GM19240 (cell line): ENCODE measurements around the gene ELOVL5.
"Not testable (repeated sequence)": the region's sequence is repeated elsewhere in the genome, so short reads cannot be mapped to it uniquely, and the experiment has no call there.

Experiments
- DNase-seq: peaks from one replicate; pipeline ENCODE4 v3.0.0; 2011; ENCODE audit warnings: low spot score; ENCODE audit not compliant: insufficient read length

ELOVL5 gene

GRCh38 chr6:53359095-53359842 is 10.5 kb upstream of the ELOVL5 start:
- DNase-seq, result peak; percentile 93

- DNase-seq, result no peak
These were observed 9.8 kb upstream of the ELOVL5 start for GRCh38 chr6:53358440-53359094.

DNA sequence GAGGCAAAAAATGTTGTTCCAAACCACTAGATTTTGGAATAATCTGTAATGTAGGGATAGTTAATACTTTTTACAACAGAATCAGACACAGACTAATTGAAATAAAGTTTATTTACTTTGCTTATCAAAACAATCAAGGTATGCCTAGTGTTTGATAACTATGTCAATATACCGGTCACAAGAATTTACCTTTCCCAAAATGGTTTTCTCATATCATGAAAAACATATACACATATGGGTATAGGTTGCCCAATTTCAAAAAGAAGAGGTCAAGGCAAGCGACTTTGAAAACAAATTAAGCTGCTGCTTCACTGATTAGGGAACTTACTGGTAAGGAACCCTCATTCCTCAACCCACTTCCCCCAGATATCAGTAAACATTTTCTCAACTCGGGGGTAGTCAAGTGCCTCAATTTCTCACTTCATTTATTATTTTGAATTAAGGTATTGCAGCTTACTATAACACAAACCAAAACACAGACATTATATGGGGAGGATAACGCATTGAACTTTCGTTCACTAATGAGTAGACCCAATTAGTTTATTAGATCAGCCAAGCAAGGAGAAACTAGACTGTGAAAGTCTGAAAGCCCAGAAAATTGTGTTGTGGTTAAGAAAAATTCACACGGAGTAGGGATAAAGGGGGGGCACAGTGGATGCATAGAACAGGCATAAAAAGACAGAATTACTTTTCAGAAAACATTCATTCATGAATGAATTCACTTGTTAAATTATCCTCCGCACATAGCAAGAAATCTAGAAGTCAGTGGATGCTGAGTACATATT is 9.0 kb upstream of the ELOVL5 start:
- DNase-seq, result no peak

GRCh38 chr6:53353624-53354023 is 4.9 kb upstream of the ELOVL5 start:
- DNase-seq, result no peak

DNA sequence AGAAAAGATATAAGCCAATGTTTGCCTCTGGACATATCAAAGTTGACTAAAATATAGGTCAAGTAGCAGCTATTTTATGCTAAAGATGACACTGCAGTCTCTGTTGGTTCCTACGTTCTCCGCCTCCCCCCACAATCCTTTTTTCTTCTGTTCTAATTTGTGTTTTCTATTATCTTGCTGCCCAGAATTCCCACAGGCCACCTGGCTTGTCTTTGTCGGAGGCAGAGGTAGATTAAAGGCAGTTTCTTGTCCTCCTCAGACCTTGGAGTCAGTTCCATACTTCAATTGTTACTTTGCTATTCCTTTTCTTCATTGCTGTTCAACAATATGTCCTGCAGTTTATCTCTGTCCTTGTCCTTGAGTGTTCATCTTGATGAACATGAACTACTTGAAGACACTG is 3.6 kb upstream of the ELOVL5 start:
- no peak for DNase-seq

DNA sequence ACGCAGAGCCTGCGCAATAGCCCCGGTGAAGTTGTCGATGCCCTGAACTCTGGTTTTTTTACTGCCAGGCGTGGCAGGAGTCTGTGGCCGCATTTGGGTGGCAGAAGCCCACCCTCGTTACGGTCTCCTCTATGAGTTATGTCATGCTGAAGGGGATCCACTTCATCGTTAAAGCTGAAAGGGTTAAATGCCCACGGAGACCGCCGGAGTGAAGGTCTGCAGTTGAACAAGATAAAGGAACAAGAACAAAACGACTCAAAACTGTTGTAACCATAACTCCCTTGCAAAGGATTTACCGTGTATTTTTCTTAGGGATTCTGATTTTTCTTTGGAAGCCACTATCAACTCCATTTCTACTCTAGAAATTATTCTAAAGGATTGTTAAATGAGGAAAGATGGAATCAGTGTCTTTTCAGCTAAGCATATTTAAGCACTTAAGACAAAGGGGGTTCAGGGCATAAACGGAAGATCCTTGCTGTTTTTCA is 501 bp upstream of the ELOVL5 start:
- DNase-seq, result no peak

DNA sequence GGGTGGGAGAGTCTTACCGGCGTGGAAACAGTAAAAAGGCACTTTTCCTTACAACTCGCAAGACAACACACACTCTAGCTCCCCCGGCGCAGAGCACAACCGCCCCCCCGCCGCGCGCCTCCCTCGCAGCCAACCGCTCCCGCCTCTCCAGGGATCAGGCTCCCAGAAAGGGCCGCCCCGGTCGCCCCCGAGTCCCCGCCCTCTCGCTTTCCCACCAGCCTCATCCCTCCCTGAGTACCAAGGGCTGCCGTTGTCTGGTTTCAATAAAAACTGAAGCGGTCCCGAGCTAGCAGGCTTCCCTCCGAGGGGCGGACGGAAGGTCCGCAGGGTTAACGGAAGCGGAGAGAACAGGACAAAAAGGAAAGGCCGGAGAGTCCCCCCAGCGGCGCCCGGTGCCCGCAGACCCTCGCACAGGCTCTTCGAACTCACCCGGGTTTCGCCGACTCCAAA is 804 bp downstream of the ELOVL5 start:
- no peak for DNase-seq

- DNase-seq, result no peak
These were observed 1.4 kb downstream of the ELOVL5 start for GRCh38 chr6:53347250-53347920.

- not testable (repeated sequence) for DNase-seq
These were observed 2.7 kb downstream of the ELOVL5 start for GRCh38 chr6:53346049-53346448.

DNA sequence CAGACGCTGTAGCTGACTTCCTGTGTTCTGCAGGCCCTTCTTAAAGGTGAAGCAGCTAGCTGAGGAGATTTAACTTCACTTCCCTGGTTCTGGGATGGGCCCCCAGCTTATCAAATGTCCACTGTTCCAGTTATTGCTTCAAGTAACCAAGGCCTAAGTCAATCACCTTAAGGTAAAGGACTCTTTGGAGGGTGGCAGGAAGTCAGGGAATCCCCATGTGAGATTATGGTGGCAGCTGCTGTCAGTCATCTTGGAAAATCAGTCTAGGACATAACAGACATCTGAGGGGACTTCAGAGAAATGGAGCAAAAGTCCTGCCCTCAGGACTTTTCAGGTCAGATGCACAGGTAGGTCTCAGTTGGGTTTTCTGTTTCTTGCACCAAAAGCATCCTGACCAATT is 3.8 kb downstream of the ELOVL5 start:
- DNase-seq, result no peak

DNA sequence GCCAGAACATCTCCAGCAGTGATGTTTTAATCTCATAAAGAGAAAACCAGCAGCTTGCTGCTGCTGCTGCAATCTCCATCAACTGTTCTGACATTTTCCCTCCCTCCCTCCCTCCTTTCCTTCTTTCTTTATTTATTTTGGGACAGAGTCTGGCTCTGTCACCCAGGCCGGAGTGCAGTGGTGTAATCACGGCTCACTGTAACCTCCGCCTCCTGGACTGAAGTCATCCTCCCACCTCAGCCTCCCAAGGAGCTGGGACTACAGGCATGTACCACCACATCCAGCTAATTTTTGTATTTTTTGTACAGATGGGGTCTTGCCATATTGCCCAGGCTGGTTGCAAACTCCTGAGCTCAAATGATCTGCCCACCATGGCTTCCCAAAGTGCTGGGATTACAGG is 5.7 kb downstream of the ELOVL5 start:
- DNase-seq, result no peak

DNA sequence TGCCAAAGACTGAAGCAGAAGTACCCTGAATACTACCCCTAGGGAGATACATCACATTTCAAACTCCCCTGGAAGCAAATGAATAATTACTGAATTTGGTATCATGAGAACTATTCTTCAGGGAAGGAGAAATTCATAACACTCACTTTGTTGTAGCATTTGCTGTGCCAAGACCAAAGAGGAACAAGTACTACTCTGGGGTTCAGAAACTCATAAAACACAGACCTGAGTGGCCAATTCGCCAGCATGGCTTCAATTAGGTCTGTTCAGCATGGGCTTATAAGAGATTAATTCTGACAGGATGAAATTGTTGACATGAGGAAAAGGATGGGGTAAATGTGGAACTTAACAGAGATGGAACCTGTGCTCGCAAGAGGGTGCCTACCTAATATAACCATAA is 6.5 kb downstream of the ELOVL5 start:
- no peak for DNase-seq

DNA sequence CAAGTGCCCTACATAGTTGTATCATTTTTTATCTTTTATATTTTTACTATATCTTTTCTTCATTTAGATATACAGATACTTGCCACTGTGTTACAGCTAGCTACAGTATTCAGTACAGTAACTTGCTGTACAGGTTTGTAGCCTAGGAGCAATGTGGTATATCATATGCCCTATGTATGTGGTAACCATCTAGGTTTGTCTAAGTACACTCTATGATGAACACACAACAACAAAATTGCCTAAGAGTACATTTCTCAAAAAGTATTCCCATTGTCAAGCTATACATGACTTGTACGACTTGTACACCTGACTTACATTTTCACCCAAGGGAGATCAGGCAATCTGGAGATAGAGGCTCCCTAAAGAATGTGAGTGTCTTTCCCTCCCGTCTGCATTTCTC is 8.2 kb downstream of the ELOVL5 start:
- DNase-seq, result no peak

- DNase-seq, result no peak
These were observed 9.3 kb downstream of the ELOVL5 start for GRCh38 chr6:53339424-53339823.

- DNase-seq, result no peak
These were observed 10.4 kb downstream of the ELOVL5 start for GRCh38 chr6:53338304-53338703.

DNA sequence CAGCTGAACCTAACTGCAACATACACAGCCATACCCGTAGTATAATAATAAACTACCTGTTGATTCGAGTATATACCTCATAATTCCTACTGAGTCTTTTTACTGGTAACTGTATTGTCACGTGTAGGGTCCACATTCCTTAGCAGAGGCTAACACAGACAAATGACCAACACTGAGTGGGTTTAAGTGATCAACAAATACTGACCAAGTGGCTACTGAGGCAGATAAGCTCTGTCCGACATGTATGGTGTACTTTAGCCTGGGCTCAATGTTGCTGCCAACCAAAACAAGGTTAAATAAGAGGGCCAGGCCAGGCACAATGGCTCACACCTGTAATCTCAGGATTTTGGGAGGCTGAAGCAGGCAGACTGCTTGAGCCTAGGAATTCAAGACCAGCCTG is 12.7 kb downstream of the ELOVL5 start:
- no peak for DNase-seq

DNA sequence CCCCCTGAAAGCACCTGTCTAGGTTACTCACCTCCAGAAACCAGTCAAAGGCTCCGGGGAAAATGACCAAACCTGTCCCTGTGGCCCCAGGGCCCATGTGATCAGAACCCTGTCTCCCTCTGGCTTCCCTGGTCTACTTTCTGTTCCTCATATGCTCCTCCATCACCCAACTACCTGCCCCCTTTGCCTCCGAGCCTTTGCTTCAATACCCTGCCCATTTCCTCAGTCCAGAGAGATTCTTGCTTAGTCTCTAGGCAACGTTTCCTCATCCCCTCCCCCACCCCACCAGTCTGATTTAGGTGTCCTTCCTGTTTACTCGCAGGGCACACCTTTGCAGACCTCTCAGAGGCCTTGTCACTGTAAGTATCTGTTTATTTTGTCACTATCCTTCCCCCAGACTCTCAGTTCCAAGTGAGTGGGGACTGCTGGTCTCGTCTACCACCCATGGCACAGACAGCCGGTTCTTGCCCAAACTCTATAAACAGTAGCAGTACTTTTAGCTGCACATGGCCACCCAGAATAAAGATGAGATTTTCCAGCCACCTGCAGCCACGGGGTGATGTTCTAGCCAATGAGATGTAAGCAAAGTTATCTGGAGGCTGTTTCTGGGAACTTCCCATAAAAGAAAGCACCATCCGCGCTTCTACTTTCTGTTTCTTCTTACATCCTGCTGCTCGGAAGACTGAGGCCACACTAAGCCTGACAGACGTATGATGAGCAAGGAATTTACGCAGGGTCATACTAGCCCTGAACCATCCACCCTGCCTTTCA is 13.3 kb downstream of the ELOVL5 start:
- peak; percentile 33 for DNase-seq

DNA sequence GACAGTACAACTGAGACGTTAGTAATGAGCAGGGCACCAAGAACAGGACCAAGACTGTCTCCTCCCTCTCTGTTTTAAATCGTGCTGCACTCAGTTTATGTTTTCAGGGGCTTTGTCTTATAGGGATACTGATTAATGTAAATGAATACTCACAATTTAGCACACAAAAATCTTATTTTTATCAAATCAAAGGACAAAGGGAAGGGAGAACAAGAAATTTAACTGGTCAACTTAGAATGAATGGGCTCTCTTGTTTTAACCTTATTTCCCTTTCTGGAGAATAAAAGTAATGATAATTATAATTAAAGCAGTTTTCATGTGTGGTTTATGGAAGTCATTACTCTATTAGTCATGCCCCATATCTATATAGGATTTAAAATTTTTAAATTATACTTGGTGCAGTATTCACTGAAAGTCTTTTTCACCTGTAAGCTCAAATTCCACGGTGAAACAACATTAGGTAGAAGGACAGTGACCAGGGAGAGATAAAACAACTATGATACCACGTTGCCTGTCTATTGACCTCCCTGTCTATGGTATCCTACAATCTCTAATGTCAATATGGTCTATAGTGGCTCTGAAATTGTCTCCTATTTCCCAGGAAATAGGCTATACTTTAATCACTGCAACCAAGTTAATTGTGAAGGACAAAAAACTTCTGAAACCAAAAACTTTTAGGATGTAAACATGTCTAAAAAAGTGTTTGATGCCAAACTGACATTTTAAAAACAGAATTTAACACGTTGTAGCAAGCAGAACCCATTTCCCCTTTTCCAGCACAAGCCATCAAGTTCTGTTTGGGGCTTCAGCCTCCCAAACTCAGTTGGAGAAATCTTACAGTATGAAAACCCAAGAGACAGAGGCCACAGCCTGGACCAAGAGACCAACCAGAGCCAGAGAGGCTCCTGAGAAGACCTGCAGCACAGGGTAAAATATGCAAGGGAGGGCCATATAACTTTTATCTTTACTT is 15.0 kb downstream of the ELOVL5 start:
- DNase-seq, result no peak

- no peak for DNase-seq
These were observed 17.1 kb downstream of the ELOVL5 start for GRCh38 chr6:53331678-53332077.

DNA sequence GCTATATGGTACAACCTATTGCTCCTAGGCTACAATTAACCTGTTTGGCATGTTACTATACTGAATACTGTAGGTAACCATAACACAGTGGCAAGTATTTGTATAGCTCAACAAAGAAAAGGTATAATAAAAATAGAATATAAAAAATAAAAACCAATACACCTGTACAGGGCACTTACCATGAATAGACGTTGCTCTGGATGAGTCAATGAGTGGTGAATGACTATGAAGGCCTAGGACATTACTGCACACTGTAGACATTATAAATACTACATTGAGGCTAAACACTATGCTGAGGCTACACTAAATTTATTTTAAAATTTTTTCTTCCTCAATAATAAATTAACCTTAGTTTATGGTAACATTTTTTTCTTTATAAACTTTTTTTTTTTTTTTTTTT is 18.6 kb downstream of the ELOVL5 start:
- no peak for DNase-seq
